Activated gamma-delta T cell treated with Interleukin-2 at 50 U/mL for 16 hours (primary cell): ENCODE data around the gene RAB18.
"Not testable (repeated sequence)": the region's sequence is repeated elsewhere in the genome, so short reads cannot be mapped to it uniquely, and the experiment has no call there.

ENCODE experiments used
- DNase-seq: peaks from one replicate; pipeline ENCODE4 v3.0.0-alpha.2; 2020

RAB18 gene

DNA sequence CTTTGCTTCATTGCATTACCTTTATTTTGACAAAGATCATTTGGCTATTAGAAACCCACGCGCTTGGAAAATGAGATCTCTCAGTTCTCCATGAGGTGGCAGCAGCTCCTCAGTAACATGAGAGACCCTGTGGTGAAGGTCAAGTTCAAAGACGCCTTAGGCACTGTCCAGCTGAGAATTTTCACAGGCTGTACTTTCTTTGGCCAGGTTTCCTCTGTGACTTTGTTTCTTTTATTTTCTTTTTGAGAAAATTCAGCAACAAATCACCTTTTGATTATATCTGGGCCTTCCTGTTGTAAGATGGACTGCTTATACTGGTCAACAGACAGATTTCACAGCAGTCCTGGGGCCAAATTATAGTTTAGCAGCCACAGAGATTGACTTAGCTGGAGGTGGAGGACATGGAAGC is 54.5 kb downstream of the RAB18 start:
- peak; percentile 18 for DNase-seq

DNA sequence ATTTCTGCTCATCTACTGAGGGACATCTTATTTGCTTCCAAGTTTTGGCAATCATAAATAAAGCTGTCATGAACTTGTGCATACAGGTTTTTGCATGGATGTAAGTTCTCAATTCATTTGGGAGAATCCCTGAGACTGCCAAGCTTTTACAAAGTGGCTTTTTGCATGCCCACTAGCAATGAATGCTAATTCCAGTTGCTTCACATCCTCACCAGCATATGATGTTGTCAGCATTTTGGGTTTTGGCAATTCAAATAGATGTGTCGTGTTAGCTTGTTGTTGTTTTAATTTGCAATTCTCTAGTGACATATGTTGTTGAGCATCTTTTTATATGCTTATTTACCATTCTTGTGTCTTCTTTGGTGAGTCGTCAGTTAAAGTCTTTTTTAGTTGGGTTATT is 57.2 kb downstream of the RAB18 start:
- no peak for DNase-seq

DNA sequence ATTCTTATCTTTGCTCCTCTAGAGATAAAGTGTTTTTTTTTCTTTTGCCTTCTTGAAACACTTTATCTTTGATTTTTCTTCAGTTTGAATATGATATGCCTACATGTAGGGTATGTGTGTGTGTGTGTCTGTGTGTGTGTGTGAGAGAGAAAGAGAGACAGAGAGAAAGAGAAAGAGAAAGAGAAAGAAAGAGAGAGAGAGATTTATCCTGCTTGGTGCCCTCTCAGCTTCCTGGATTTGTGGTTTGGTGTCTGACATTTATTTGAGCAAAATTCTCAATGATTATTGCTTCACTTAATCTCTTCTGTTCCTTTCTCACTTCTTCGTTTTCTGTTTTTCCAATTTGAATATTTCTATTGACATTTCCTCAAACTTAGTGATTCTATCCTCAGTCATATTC is 60.3 kb downstream of the RAB18 start:
- no peak for DNase-seq

DNA sequence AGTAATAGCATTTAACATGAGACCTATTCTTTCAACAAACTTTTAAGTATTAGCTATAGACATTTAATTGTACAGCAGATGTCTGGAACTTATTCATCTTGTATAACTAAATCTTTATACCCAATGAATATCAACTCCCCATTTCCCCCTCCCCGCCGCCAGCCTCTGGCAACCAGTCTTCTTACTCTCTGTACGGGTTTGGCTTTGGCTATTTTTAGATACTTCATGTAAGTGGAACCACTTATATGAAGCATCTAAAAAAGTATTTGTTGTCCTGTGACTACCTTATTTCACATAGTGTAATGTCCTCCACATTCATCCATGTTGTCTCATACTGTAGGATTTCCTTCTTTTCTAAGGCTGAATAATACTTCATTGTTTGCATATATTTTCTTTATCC is 60.8 kb downstream of the RAB18 start:
- DNase-seq, result no peak

DNA sequence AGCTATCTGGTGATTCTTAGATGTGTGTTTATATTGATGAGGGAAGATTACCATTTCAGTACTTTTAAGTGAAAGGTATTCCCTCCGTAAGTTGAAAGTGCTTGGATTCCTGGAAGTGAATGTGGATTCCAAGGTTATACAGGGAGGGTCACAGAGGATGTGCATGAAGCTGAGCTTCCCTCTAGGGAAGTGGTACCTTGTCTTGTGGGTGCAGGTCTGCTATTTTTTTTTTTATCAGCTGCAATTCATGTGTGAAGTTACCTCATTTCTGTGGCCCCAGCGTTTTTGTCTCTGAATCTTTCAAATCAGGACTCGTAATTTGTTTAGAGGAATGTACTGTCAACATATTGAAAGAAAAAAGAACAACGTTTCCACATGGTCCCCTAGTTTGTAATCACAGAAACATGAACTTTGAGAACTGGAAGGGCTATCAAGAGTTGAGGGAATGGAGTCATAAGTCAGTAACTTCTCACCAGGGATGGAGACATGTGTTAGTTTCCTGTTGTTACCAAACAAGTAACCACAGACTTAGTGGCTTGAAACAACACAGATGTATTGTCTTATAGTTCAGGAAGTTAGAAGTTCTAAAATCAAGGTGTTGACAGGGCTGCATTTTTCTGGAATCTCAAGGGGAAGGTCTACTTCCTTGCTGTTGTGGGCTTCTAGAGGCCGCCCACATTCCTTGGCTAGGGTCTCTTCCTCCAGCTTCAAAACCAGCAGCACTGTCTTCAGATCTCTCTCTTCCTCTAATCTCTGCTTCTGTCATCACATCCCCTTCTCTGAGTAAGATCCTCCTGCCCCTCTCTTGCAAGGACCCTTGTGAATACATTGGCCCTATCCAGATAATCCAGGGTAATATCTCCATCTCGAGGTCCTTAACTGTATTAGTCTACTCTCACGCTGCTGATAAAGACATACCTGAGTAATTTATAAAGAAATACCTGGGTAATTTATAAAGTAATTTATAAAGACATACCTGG is 64.4 kb downstream of the RAB18 start:
- DNase-seq, result no peak

DNA sequence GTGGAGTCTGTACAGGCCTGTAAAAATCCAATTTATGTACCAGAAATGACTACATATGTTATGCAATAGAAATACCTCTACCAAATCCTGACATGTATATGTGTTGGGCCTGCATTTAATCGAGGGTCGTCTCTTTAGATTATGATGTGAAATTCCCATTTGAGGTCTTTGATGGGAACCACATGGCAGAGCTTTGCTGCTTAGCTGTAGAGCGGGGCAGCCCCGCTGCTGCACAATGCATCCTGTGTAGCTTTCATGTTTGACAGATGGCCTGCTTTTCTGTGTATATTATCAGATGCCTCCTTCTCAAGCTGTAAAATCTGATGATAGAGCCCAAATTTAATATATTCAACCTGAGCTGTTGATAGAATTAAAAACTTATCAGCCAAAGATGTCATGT is 65.8 kb downstream of the RAB18 start:
- no peak for DNase-seq

DNA sequence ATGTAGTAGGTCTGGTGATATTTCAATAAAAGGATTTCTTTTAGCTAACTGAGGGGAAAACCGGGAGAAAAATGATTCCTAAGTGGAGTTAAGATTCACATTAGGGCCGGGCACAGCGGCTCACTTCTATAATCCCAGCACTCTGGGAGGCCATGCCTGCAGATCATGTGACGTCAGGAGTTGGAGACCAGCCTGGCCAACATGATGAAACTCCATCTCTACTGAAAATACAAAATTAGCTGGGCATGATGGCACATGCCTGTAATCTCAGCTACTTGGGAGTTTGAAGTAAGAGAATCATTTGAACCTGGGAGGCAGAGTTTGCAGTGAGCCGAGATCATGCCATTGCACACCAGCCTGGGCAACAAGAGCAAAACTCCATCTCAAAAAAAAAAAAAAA is 72.9 kb downstream of the RAB18 start:
- DNase-seq, result not testable (repeated sequence)

DNA sequence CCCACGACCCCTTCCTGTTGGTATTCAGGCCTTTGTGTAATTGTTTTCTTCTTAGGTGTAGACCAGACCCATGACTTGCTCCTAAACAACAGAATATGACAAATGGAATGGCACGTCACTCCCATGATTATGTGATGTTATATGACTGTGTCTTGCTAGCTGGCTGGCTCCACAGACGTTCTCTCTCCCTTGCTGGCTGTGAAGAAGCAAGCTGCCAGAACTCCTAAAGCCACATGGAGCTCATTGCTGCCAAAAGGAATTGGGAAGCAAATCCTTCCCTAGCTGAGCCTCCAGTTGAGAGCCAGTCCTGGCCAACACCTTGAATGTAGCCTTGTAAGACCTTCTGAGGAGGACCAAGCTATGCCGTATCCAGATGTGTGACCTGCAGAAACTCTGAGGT is 74.2 kb downstream of the RAB18 start:
- no peak for DNase-seq

DNA sequence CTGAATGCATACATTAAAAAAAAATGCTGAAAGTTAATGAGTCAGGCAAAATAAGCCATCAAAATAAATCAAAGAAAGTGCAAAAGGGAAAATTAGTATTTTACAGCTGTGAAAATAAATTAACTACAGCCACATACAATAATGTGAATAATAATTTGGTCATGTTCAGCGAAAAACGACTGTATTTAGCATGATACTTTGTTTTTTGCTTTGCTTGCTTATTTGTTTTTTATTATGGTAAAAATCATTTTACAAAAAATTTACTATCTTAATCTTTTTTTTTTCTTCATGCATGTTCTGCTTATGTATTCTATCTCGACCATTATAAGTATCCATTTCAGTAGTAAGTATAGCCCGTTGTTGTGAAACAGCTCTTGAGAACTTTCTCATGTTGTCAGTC is 77.1 kb downstream of the RAB18 start:
- no peak for DNase-seq

DNA sequence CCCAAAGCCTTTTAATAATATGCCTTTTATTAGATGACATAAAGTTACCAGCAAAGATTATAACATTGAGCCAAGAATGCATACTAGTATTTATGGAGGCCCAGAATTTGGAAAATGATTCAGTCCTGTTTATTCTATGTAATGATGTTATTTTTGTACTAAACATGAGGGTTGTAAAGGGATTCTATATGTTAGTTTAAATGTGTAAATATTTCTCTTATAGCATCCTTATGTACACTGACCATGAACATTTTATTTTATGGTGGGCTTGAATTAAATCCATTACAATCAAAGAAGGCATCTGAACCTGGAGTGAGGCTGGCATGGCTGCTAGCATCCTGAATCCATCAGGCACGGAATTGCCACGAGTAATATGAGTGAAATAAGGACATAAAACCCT is 80.2 kb downstream of the RAB18 start:
- DNase-seq, result no peak
